ENCODE results near the gene CMC1. TPM values are rescaled to one million over a fixed set of nuclear protein-coding genes. Genes with fewer than 3 reads are reported as not detected.
A peak's percentile ranks its signal among the peaks of the same experiment; 100 is the strongest.

CMC1 gene
- total and polyA plus RNA-seq, 2 donors from 2014 or later: 20.0 to 71.0 TPM

DNA sequence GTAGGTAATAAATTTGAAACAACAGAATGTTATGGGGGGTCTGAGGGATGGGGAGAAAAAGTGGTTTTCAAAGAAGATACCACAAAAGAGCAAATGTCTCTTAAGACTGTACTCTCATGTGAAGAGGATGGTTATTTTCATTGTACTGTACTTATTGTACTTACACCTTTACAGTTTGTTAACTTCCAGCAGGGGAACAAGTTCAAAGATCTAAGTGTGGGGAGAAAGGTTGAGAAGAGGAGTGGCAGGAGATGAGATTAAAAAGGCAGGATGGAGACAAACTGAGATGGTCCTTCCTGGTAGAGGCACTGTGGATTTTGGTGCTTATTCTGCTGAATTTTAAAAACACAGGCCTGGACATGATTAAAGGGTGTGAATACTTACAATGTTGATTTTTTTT lies 101.7 kb downstream of the CMC1 start:
- H3K4me1 ChIP-seq (ENCODE audit: control insufficient read depth in 2 of 3, insufficient read depth in 2 of 3, low read depth in 1 of 3, low read length in 3 of 3): peaks cover 0 to 11% (median 2%) of the 10 kb centered on the region in 3 donors
- FAIRE-seq (no peak), DNase-seq (no peak)
- intact Hi-C loops (cut with DNase I): no loop called here
- H3K27me3 ChIP-seq (ENCODE audit: control insufficient read depth, insufficient read depth, low read length): no peaks in the 10 kb centered on the region
- H3K9ac ChIP-seq (ENCODE audit: low read length in 3 of 3): no peak overlapping the region
- H3K9me3 ChIP-seq (ENCODE audit: control insufficient read depth in 2 of 3, insufficient read depth in 1 of 3, low read length in 3 of 3): no peaks in the 10 kb centered on the region
- H3K27ac ChIP-seq (ENCODE audit: low read depth in 2 of 2, low read length in 2 of 2): no peak overlapping the region
- H3K4me3 ChIP-seq (ENCODE audit: low read length in 3 of 3): no peak overlapping the region
- TF ChIP-seq, protein P1, sequence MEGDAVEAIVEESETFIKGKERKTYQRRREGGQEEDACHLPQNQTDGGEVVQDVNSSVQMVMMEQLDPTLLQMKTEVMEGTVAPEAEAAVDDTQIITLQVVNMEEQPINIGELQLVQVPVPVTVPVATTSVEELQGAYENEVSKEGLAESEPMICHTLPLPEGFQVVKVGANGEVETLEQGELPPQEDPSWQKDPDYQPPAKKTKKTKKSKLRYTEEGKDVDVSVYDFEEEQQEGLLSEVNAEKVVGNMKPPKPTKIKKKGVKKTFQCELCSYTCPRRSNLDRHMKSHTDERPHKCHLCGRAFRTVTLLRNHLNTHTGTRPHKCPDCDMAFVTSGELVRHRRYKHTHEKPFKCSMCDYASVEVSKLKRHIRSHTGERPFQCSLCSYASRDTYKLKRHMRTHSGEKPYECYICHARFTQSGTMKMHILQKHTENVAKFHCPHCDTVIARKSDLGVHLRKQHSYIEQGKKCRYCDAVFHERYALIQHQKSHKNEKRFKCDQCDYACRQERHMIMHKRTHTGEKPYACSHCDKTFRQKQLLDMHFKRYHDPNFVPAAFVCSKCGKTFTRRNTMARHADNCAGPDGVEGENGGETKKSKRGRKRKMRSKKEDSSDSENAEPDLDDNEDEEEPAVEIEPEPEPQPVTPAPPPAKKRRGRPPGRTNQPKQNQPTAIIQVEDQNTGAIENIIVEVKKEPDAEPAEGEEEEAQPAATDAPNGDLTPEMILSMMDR (IDR thresholded peaks at IDR 0.05; ENCODE audit: borderline replicate concordance, extremely low read depth, insufficient read depth): no peak
- H3K36me3 ChIP-seq (ENCODE audit: control insufficient read depth in 2 of 3, insufficient read depth in 3 of 3, low read length in 3 of 3): no peaks in the 10 kb centered on the region

DNA sequence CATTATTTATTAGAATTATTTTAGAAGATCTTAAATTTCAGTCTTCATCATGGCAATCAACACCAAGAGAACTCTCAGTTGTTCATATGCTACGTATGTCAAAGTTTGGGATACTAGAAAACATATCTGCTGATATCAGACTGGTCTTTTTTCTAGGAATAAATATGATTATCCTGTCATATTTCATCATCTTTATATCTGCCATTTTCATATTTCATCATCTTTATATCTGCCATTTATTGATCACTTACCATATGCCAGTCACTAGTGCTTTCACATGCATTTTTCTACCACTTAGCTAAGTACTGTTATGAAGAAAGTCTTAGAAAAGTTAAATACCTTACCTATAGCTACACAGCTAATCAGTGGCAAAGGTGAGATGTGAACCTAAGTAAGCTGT lies 104.3 kb downstream of the CMC1 start:
- H3K9ac ChIP-seq (ENCODE audit: low read length in 3 of 3): no peak overlapping the region
- H3K9me3 ChIP-seq (ENCODE audit: control insufficient read depth in 2 of 3, insufficient read depth in 1 of 3, low read length in 3 of 3): no peaks in the 10 kb centered on the region
- H3K4me1 ChIP-seq (ENCODE audit: control insufficient read depth in 2 of 3, insufficient read depth in 2 of 3, low read depth in 1 of 3, low read length in 3 of 3): peaks cover 0 to 11% (median 2%) of the 10 kb centered on the region in 3 donors
- H3K27me3 ChIP-seq (ENCODE audit: control insufficient read depth, insufficient read depth, low read length): no peaks in the 10 kb centered on the region
- no peak overlapping the region for H3K27ac ChIP-seq (ENCODE audit: low read depth in 2 of 2, low read length in 2 of 2)
- TF ChIP-seq, protein P1 (IDR thresholded peaks at IDR 0.05; ENCODE audit: borderline replicate concordance, extremely low read depth, insufficient read depth): no peak
- intact Hi-C loops (cut with DNase I): no loop called here
- H3K36me3 ChIP-seq (ENCODE audit: control insufficient read depth in 2 of 3, insufficient read depth in 3 of 3, low read length in 3 of 3): no peaks in the 10 kb centered on the region
- DNase-seq: no peak
- H3K4me3 ChIP-seq (ENCODE audit: low read length in 3 of 3): no peak overlapping the region
- FAIRE-seq: no peak

DNA sequence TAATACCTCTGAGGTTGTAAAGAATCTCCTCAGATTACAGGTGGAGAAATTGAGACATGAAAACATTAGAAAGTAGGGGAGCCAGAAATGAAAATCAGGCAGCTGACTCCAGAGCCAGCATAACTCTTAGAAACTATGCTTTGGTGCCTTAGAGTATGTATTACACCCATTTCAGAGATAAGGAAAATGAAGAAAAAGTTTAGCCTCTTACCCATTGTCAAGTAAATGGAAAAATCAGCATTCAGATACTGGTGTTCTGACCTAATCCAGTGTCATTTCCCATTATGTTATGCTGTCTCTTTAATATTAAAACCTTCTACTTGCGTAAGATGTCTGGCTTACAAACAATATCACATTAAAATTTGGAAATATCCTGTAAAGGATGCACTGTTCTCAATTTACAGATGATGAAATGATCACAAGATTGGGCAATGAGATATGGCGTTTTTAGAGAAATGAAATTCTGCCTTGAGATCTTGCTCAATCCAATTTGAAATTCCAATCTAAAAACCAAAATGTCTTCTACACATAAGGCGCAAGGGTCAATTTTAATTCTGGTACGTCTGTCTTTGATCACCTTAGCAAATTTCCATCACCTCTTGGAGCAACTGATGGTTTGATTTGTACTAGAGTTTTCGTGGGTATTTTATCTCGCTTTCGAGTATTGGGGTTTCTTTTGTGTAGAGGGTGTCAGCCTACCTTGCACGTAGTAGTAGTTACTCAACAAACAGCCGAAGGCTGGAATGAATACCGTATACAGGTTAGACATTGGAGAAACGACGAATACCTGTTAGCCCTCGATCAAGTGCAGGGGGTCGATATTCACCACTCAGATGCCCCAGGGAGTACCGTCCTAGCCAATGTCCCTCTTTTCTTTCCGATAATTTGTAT lies 106.2 kb downstream of the CMC1 start:
- no peak for FAIRE-seq
- H3K4me1 ChIP-seq (ENCODE audit: control insufficient read depth in 2 of 3, insufficient read depth in 2 of 3, low read depth in 1 of 3, low read length in 3 of 3): peaks cover 0 to 11% (median 2%) of the 10 kb centered on the region in 3 donors
- intact Hi-C loops (cut with DNase I): no loop called here

More for the DNA sequence above, 106.2 kb downstream of the CMC1 start:
- Histone ChIP-seq H3K27me3 (ENCODE audit: control insufficient read depth, insufficient read depth, low read length) (no peaks in the 10 kb centered on the region), H3K4me3 (ENCODE audit: low read length in 3 of 3) (peak overlapping the region; percentile 85 to 98 (median 90)), H3K9me3 (ENCODE audit: control insufficient read depth in 2 of 3, insufficient read depth in 1 of 3, low read length in 3 of 3) (no peaks in the 10 kb centered on the region), H3K27ac (ENCODE audit: low read depth in 2 of 2, low read length in 2 of 2) (peak overlapping the region; percentile 99), H3K36me3 (ENCODE audit: control insufficient read depth in 2 of 3, insufficient read depth in 3 of 3, low read length in 3 of 3) (no peaks in the 10 kb centered on the region), H3K9ac (ENCODE audit: low read length in 3 of 3) (peak overlapping the region; percentile 27 to 97 (median 74))
- DNase-seq: peak in 1 of 5 donors; percentile 18
- TF ChIP-seq, protein P1 (IDR thresholded peaks at IDR 0.05; ENCODE audit: borderline replicate concordance, extremely low read depth, insufficient read depth): no peak

Measured in kidney (tissue), 14 donors.